ENCODE data around the gene CAB39L.

DNA sequence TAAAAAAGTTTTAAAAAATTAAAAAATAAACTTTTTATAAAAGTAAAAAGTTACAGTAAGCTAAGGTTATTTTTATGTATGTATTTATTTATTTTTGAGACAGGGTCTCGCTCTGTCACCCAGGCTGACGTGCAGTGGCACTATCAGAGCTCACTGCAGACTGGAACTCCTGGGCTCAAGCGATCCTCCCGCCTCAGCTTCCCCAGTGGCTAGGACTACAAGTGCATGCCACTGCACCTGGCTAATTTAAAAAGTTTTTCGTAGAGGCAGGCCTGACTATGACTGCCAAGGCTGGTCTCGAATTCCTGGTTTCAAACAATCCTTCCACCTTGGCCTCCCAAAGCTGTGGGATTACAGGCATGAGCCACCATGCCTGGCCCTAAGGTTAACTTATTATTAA is 132.0 kb downstream of the CAB39L start:
- TF ChIP-seq POLR2AphosphoS5 (IDR thresholded peaks at IDR 0.05) (no peak), POLR2A (IDR thresholded peaks at IDR 0.05) (no peak)
